GM12872 (cell line): ENCODE results near the gene IGHMBP2.

Source experiments
- CTCF ChIP-seq: IDR thresholded peaks from 3 replicates; pipeline ENCODE4 v1.5.1; 2011; ENCODE audit warnings: low read depth, mild to moderate bottlenecking, low read length, moderate library complexity; ENCODE audit not compliant: insufficient read depth

Gene IGHMBP2

GRCh38 chr11:68930991-68931855 is 27.5 kb downstream of the IGHMBP2 start:
- TF ChIP-seq CTCF: no peak

- TF ChIP-seq CTCF: no peak
Observed at GRCh38 chr11:68931911-68932310, 28.2 kb downstream of the IGHMBP2 start.

- no peak for TF ChIP-seq CTCF
Observed at GRCh38 chr11:68932358-68932757, 28.7 kb downstream of the IGHMBP2 start.

- no peak for TF ChIP-seq CTCF
Observed at GRCh38 chr11:68932933-68933577, 29.4 kb downstream of the IGHMBP2 start.

- no peak for TF ChIP-seq CTCF
Observed at GRCh38 chr11:68933605-68934320, 30.1 kb downstream of the IGHMBP2 start.

GRCh38 chr11:68934321-68934645 is 30.6 kb downstream of the IGHMBP2 start:
- TF ChIP-seq CTCF: no peak

- no peak for TF ChIP-seq CTCF
Observed at GRCh38 chr11:68934666-68935065, 31.0 kb downstream of the IGHMBP2 start.
